Hepatic stellate cell (primary cell): Measurements from ENCODE around the gene SLCO2A1.

Experiments
- DNase-seq: peaks from one replicate; pipeline ENCODE4 v3.0.0; 2011; ENCODE audit warnings: low spot score

Gene SLCO2A1

DNA sequence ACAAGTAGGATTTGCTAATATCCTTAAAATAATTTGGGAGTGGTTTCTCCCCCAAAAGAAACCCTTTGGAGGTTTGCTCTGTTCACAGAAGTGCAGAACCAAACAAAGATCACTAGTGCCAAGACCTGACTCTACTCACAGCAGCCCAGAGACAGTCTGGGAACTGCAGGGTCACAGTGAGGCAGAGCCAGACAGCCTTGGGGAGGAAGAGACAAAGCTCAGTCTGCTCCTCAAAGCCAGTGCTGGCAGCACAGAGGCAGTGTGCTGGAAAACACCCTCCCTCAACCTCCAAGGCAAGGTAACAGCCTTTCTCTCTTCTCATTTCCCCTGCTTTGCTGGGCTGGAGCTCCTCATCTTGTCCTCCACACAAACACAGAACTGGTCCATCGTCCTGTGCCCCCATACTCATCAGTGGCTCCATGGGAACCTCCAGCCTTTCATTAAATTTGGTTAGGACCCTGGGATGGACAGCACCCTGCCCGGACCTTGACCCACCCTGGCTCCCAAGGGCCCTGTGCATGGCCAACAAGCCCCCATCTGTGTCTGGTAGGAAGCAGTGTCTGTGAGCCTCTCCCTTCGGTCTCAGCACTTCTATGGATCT lies 146.6 kb downstream of the SLCO2A1 start:
- no peak for DNase-seq

DNA sequence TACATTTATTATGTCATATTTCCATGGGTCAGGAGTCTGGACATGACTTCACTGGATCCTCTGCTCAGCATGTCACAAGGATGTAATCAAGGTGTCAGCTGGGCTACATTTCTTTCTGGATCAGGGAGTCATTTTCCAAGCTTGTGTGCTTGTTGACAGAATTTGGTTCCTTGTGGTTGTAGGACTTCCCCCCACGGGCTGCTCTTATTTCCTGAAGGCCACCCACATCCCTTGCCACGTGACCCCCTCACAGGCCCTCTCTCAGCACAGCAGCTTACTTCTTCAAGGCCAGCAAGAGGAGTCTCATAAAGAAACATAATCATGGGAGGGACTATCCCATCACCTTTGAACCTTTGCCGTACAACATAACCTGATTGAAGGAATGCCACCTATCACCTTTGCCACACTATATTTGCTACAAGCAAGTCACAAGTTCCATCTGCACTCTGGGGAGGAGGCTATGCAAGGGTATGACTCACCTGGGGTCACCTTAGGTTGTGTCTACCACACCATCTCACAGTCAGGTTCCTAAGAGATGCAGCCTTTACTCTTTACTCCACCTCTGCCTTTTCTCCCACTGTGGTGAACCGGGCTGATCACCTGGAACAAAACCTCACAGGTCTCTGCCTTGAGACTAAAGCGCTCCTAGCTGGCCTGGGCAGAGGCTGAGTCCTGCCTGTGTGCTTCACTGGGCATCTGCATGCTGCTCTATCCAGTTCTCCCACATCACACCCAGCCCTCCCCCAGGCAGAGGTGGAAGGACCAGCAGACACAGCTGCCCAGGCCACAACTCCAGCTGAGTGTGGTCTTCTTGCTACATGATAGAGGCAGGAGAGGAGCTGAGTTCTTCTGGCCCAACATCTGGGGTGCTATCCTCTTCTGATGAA lies 147.5 kb downstream of the SLCO2A1 start:
- no peak for DNase-seq

DNA sequence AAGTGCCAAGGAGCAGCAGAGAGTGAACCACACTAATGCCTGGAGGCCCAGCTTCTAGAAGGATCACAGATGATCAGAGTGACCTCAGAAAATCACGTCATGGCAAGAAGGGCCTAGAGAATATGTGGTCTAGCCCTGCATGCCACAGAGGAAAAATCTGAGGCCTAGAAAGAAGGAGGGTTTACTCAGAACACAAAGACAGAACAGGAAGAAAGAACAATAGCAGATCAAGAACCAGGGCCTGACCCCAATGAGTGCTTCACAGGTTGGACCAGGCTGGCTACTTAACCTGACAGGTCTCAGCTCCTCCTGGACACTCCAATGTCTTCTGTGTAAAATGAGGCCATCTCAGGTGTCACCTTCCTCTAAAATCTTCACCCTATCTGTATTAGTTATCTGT lies 148.2 kb downstream of the SLCO2A1 start:
- no peak for DNase-seq

DNA sequence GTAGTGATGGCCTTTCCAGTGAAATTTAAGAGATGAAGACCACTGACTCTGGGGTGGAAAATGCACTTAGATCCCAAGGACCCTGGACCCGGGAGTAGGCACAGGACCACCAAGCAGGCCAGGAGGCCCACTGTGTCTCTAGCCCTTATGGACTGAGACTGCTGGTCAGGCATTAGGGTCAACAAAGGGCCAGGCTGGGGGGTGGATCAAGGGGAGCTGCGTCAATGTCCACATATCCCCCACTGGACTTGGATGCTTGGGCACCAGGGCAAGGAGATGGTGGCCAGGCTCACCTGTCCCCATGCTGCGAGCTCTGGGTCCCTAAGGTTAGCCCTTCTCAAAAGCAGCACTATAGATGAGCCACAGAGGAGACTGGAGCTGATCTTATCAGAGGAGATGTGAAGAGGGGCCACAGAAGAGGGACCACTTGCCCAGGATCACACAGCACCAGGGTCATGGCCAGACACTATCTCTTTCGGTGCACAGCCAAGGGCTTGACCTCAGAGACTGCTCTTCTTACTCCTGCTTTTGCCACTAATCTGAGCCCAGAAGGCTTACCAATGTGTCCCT lies 148.8 kb downstream of the SLCO2A1 start:
- no peak for DNase-seq

DNA sequence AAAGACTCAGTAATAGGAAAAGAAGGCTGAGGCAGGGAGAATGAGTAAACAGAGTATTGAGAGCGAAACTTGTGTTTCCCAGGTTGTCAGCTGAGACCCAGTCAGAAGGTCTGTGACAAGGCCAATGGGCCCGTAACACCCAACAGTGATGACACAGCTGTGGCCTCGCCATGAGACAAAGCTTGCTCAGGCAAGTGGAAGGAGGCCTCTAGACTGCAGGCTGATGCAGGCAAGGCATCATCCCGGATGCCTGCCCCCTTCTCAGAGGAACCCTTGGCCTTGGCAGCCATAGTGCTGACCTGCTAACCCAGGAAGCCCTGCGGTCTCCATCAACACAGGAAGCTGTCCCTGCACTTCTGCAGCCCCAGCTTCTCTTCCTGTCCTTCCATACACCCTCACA lies 149.4 kb downstream of the SLCO2A1 start:
- DNase-seq: no peak

DNA sequence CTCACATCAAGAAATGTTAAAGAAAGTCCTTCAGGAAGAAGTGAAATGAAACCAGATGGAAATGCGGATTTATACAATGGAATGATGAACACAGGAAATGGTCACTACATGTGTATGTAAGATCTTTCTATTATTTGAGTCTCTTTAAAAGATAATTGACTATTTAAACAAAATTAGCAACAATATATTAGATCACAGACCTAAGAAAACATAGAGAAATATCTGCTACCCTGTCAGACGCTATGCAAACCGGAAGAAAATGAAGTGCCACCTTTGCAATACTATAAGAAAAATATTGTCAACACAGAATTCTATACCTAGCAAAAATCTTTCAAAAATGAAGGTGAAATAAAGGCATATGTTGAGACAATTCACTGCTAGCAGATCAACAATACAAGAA lies 151.2 kb downstream of the SLCO2A1 start:
- no peak for DNase-seq
